IMR-90 (cell line): ENCODE results near the gene CDKAL1. TPM values are rescaled to one million over a fixed set of nuclear protein-coding genes. Genes with fewer than 3 reads are reported as not detected.

Experiments used
- ATAC-seq: fragments of 200-7000 bp; cut with Tn5 transposase; 2 replicates; pipeline ENCODE4 v1.9.1; 2020; ENCODE audit warnings: low read depth, mild to moderate bottlenecking, moderate library complexity
- BruUV-seq: library from RNA; stranded (reverse); fragments of 400-500 nt; replicated peaks from 2 replicates; lab custom pipeline; 2021; lab: Mats Ljungman, UMichigan
- CTCF ChIA-PET: fragments of 300-600 bp; formaldehyde crosslinking; extraction: SDS; loops from one replicate; lab custom pipeline; 2021; ENCODE audit warnings: antibody characterized with exemption; lab: Yijun Ruan, JAX
- POLR2A ChIA-PET: fragments of 300-600 bp; sonication (Branson Sonifier 250); formaldehyde crosslinking; loops from one replicate; lab custom pipeline; 2022; ENCODE audit warnings: antibody characterized with exemption; ENCODE audit not compliant: unreplicated experiment; lab: Charles Lee
- DNase-seq: peaks from one replicate; pipeline ENCODE4 v3.0.0; 2013
- H2AFZ ChIP-seq: replicated peaks from 2 replicates; pipeline ENCODE3; 2013; ENCODE audit warnings: low read length, mild to moderate bottlenecking; ENCODE audit not compliant: poor library complexity
- H2AK5ac ChIP-seq: 2 replicates; pipeline ENCODE4 v1.6.1; 2013; ENCODE audit warnings: low read depth, low read length, inconsistent platforms
- H2AK9ac ChIP-seq: replicated peaks from 2 replicates; pipeline ENCODE3; 2013; ENCODE audit warnings: mild to moderate bottlenecking, low read depth, low read length, moderate library complexity; ENCODE audit not compliant: poor library complexity
- H2BK120ac ChIP-seq: 2 replicates; pipeline ENCODE4 v1.6.1; 2013; ENCODE audit warnings: low read depth, low read length, inconsistent platforms
- H2BK15ac ChIP-seq: 3 replicates; pipeline ENCODE4 v1.6.1; 2013; ENCODE audit warnings: low read depth, low read length, inconsistent platforms
- H2BK20ac ChIP-seq: 2 replicates; pipeline ENCODE4 v1.6.1; 2013; ENCODE audit warnings: low read depth, mild to moderate bottlenecking, inconsistent platforms, low read length, moderate library complexity
- H2BK5ac ChIP-seq: 2 replicates; pipeline ENCODE4 v1.6.1; 2013; ENCODE audit warnings: mild to moderate bottlenecking, low read depth, low read length, inconsistent platforms; ENCODE audit not compliant: poor library complexity, severe bottlenecking
- H3K14ac ChIP-seq: replicated peaks from 2 replicates; pipeline ENCODE4 v1.6.1; 2013; ENCODE audit warnings: low read depth, low read length, inconsistent platforms
- H3K18ac ChIP-seq: 2 replicates; pipeline ENCODE4 v1.6.1; 2013; ENCODE audit warnings: low read depth, low read length, control low read depth
- H3K23ac ChIP-seq: 2 replicates; pipeline ENCODE4 v1.6.1; 2013; ENCODE audit warnings: low read depth, low read length, inconsistent platforms
- H3K27ac ChIP-seq: 2 replicates; pipeline ENCODE4 v1.5.1; 2013; ENCODE audit warnings: mild to moderate bottlenecking, control low read depth, low read length; ENCODE audit not compliant: insufficient read depth
- H3K27me3 ChIP-seq: 2 replicates; pipeline ENCODE4 v1.6.1; 2013; ENCODE audit warnings: low read length; ENCODE audit not compliant: control insufficient read depth, insufficient read depth
- H3K36me3 ChIP-seq: 2 replicates; pipeline ENCODE4 v1.6.1; 2013; ENCODE audit warnings: low read length, mixed read lengths; ENCODE audit not compliant: control insufficient read depth, insufficient read depth
- H3K4ac ChIP-seq: 2 replicates; pipeline ENCODE4 v1.6.1; 2013; ENCODE audit warnings: low read depth, low read length, inconsistent platforms
- H3K4me1 ChIP-seq: 2 replicates; pipeline ENCODE4 v1.6.1; 2013; ENCODE audit warnings: low read length, mixed read lengths; ENCODE audit not compliant: control insufficient read depth, insufficient read depth
- H3K4me2 ChIP-seq: 2 replicates; pipeline ENCODE4 v1.6.1; 2013; ENCODE audit warnings: low read depth, mild to moderate bottlenecking, control low read depth, low read length, moderate library complexity
- H3K4me3 ChIP-seq: 2 replicates; pipeline ENCODE4 v1.5.1; 2013; ENCODE audit warnings: low read depth, mild to moderate bottlenecking, control low read depth, low read length, moderate library complexity; ENCODE audit not compliant: insufficient read depth
- H3K56ac ChIP-seq: 2 replicates; pipeline ENCODE4 v1.6.1; 2013; ENCODE audit warnings: low read length, inconsistent platforms; ENCODE audit not compliant: insufficient read depth; ENCODE audit errors: extremely low read depth
- H3K79me1 ChIP-seq, 2 experiments: 2 replicates each; pipeline ENCODE4 v1.6.1; 2013; ENCODE audit warnings: low read length in 2 of 2, inconsistent platforms in 1 of 2, low read depth in 1 of 2
- H3K9ac ChIP-seq: 2 replicates; pipeline ENCODE4 v1.6.1; 2013; ENCODE audit warnings: low read depth, low read length, control low read depth
- H3K9me1 ChIP-seq: 2 replicates; pipeline ENCODE4 v1.6.1; 2013; ENCODE audit warnings: low read length, inconsistent platforms; ENCODE audit not compliant: insufficient read depth
- H3K9me3 ChIP-seq: 2 replicates; pipeline ENCODE4 v1.6.1; 2013; ENCODE audit warnings: low read length; ENCODE audit not compliant: control insufficient read depth, insufficient read depth
- H4K20me1 ChIP-seq: 2 replicates; pipeline ENCODE4 v1.6.1; 2013; ENCODE audit warnings: low read length, inconsistent platforms; ENCODE audit not compliant: insufficient read depth
- H4K5ac ChIP-seq: 2 replicates; pipeline ENCODE4 v1.6.1; 2013; ENCODE audit warnings: mild to moderate bottlenecking, low read depth, low read length, control low read depth
- H4K8ac ChIP-seq, 2 experiments: 2 replicates each; pipeline ENCODE4 v1.6.1; 2013; ENCODE audit warnings: low read depth in 2 of 2, low read length in 2 of 2, control low read depth in 1 of 2, inconsistent platforms in 1 of 2
- H4K91ac ChIP-seq: 2 replicates; pipeline ENCODE4 v1.6.1; 2013; ENCODE audit warnings: low read depth, low read length, inconsistent platforms; ENCODE audit not compliant: insufficient read depth
- BHLHE40 ChIP-seq: fragments of 150-350 bp; IDR thresholded peaks from 2 replicates; pipeline ENCODE4 v1.6.1; 2016; ENCODE audit warnings: mild to moderate bottlenecking, low read depth, low read length
- CEBPB ChIP-seq: IDR thresholded peaks from 2 replicates; pipeline ENCODE4 v1.6.1; 2012; ENCODE audit warnings: low read depth, low read length, improper control_type of control experiment
- CHD1 ChIP-seq: IDR thresholded peaks from 2 replicates; pipeline ENCODE4 v1.6.1; 2012; ENCODE audit warnings: low read depth, low read length, improper control_type of control experiment
- FOS ChIP-seq: fragments of 150-350 bp; IDR thresholded peaks from 2 replicates; pipeline ENCODE4 v1.6.1; 2016; ENCODE audit warnings: low read depth, low read length
- MAFK ChIP-seq: IDR thresholded peaks from 2 replicates; pipeline ENCODE4 v1.6.1; 2012; ENCODE audit warnings: low read depth, low read length, improper control_type of control experiment
- MAZ ChIP-seq: IDR thresholded peaks from 2 replicates; pipeline ENCODE4 v1.6.1; 2012; ENCODE audit warnings: low read depth, mild to moderate bottlenecking, low read length, improper control_type of control experiment, moderate library complexity, borderline replicate concordance
- MXI1 ChIP-seq: IDR thresholded peaks from 2 replicates; pipeline ENCODE4 v1.6.1; 2012; ENCODE audit warnings: low read depth, mild to moderate bottlenecking, low read length, moderate library complexity, borderline replicate concordance
- NFE2L2 ChIP-seq: fragments of 150-350 bp; IDR thresholded peaks from 2 replicates; pipeline ENCODE4 v1.6.1; 2016; ENCODE audit warnings: low read depth, mild to moderate bottlenecking, low read length
- POLR2A ChIP-seq: IDR thresholded peaks from 2 replicates; pipeline ENCODE4 v1.6.1; 2012; ENCODE audit warnings: mild to moderate bottlenecking, low read depth, low read length
- RAD21 ChIP-seq: IDR thresholded peaks from 2 replicates; pipeline ENCODE4 v1.6.1; 2012; ENCODE audit warnings: low read length, improper control_type of control experiment
- RCOR1 ChIP-seq: IDR thresholded peaks from 2 replicates; pipeline ENCODE4 v1.6.1; 2012; ENCODE audit warnings: mild to moderate bottlenecking, low read length, improper control_type of control experiment; ENCODE audit not compliant: insufficient replicate concordance
- RFX5 ChIP-seq: IDR thresholded peaks from 2 replicates; pipeline ENCODE4 v1.8.0; 2012; ENCODE audit warnings: low read depth, mild to moderate bottlenecking, low read length, moderate library complexity
- SMC3 ChIP-seq: fragments of 150-350 bp; IDR thresholded peaks from 2 replicates; pipeline ENCODE4 v1.6.1; 2016; ENCODE audit warnings: low read depth, mild to moderate bottlenecking, antibody characterized with exemption, low read length, moderate library complexity
- dilution Hi-C: fragments of 300-500 bp; cut with HindIII; formaldehyde crosslinking; loops from one replicate; pipeline ENCODE4 v1.14.3; 2018; ENCODE audit warnings: low sequenced_read_pairs; ENCODE audit not compliant: unreplicated experiment
- in situ Hi-C: fragments of 300-500 bp; cut with MboI; formaldehyde crosslinking; loops from 3 replicates; pipeline ENCODE4 v1.14.3; 2019; ENCODE audit warnings: low sequenced_read_pairs, inconsistent platforms, mixed read lengths
- intact Hi-C: fragments of 100-400 bp; cut with micrococcal nuclease; formaldehyde crosslinking; loops from 2 replicates; pipeline ENCODE4 v1.10.0; 2022
- polyA plus RNA-seq, 3 experiments: library from polyadenylated mRNA; depleted of rRNA; stranded (reverse); fragments of >200 nt; gene quantifications; 2 replicates each; pipeline ENCODE4 v1.2.3, GENCODE V29; 2012; ENCODE audit warnings: low replicate concordance in 1 of 3
- total RNA-seq: library from RNA; depleted of rRNA; stranded (reverse); fragments of >200 nt; gene quantifications from 2 replicates; pipeline ENCODE4 v1.2.3, GENCODE V29; 2012
- TF ChIP-seq, protein P1 (sequence below): fragments of 150-350 bp; IDR thresholded peaks from 2 replicates; pipeline ENCODE4 v1.6.1; 2017; ENCODE audit warnings: mild to moderate bottlenecking, antibody characterized with exemption, low read length, low read depth
- TF ChIP-seq, protein P2 (sequence below): fragments of 150-350 bp; IDR thresholded peaks from 2 replicates; pipeline ENCODE4 v1.6.1; 2016; ENCODE audit warnings: low read depth, mild to moderate bottlenecking, low read length, moderate library complexity, borderline replicate concordance
- TF ChIP-seq, protein P3 (sequence below): conservative IDR thresholded peaks from 2 replicates; pipeline ENCODE4 v1.5.1; 2012; ENCODE audit warnings: mild to moderate bottlenecking, low read depth, low read length, improper control_type of control experiment

The CDKAL1 gene
- total and polyA plus RNA-seq, 2 of the 4 experiments (the other 2 are of a cell fraction), result 3.7 to 13.1 TPM

- H3K56ac ChIP-seq, result no peak overlapping the region
- dilution Hi-C loops, result no loop called here
- in situ Hi-C loops, result no loop called here
- H4K8ac ChIP-seq, result no peak overlapping the region
- H3K9ac ChIP-seq, result no peak overlapping the region
- no peak overlapping the region for H2AK5ac ChIP-seq
- no peak overlapping the region for H3K27ac ChIP-seq
- H3K4me1 ChIP-seq, result no peaks in the 10 kb centered on the region
- H4K91ac ChIP-seq, result no peak overlapping the region
- no peak overlapping the region for H2AK9ac ChIP-seq
- TF ChIP-seq NFE2L2 (no peak), MXI1 (no peak), CEBPB (no peak), MAFK (no peak), BHLHE40 (no peak), MAZ (no peak), FOS (no peak), RCOR1 (no peak), RFX5 (no peak), CHD1 (no peak), RAD21 (no peak), POLR2A (no peak), SMC3 (no peak)
- TF ChIP-seq, protein P1, sequence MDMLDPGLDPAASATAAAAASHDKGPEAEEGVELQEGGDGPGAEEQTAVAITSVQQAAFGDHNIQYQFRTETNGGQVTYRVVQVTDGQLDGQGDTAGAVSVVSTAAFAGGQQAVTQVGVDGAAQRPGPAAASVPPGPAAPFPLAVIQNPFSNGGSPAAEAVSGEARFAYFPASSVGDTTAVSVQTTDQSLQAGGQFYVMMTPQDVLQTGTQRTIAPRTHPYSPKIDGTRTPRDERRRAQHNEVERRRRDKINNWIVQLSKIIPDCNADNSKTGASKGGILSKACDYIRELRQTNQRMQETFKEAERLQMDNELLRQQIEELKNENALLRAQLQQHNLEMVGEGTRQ, result no peak
- TF ChIP-seq, protein P2, sequence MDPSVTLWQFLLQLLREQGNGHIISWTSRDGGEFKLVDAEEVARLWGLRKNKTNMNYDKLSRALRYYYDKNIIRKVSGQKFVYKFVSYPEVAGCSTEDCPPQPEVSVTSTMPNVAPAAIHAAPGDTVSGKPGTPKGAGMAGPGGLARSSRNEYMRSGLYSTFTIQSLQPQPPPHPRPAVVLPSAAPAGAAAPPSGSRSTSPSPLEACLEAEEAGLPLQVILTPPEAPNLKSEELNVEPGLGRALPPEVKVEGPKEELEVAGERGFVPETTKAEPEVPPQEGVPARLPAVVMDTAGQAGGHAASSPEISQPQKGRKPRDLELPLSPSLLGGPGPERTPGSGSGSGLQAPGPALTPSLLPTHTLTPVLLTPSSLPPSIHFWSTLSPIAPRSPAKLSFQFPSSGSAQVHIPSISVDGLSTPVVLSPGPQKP, result no peak
- TF ChIP-seq, protein P3, sequence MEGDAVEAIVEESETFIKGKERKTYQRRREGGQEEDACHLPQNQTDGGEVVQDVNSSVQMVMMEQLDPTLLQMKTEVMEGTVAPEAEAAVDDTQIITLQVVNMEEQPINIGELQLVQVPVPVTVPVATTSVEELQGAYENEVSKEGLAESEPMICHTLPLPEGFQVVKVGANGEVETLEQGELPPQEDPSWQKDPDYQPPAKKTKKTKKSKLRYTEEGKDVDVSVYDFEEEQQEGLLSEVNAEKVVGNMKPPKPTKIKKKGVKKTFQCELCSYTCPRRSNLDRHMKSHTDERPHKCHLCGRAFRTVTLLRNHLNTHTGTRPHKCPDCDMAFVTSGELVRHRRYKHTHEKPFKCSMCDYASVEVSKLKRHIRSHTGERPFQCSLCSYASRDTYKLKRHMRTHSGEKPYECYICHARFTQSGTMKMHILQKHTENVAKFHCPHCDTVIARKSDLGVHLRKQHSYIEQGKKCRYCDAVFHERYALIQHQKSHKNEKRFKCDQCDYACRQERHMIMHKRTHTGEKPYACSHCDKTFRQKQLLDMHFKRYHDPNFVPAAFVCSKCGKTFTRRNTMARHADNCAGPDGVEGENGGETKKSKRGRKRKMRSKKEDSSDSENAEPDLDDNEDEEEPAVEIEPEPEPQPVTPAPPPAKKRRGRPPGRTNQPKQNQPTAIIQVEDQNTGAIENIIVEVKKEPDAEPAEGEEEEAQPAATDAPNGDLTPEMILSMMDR, result no peak
- no peak overlapping the region for H3K23ac ChIP-seq
- ChIA-PET CTCF (no interaction called here), POLR2A (no interaction called here)
- no peak overlapping the region for H2AFZ ChIP-seq
- H2BK20ac ChIP-seq, result no peak overlapping the region
- no peak overlapping the region for H3K4me2 ChIP-seq
- DNase-seq, result no peak
- no peak overlapping the region for H2BK120ac ChIP-seq
- H3K36me3 ChIP-seq, result no peaks in the 10 kb centered on the region
- no peaks in the 10 kb centered on the region for H4K20me1 ChIP-seq
- no peaks in the 10 kb centered on the region for H3K79me1 ChIP-seq
- ATAC-seq, result no peak
- no peak overlapping the region for H3K4ac ChIP-seq
- H3K18ac ChIP-seq, result no peak overlapping the region
- intact Hi-C loops, result no loop called here
- H2BK15ac ChIP-seq, result no peak overlapping the region
- no peaks in the 10 kb centered on the region for H3K9me1 ChIP-seq
- no peaks in the 10 kb centered on the region for H3K9me3 ChIP-seq
- H4K5ac ChIP-seq, result no peak overlapping the region
- no peak overlapping the region for H3K14ac ChIP-seq
- H2BK5ac ChIP-seq, result no peak overlapping the region
- H3K4me3 ChIP-seq, result no peak overlapping the region
- no TSS peak for BruUV-seq
- H3K27me3 ChIP-seq, result no peaks in the 10 kb centered on the region
Observed at GRCh38 chr6:20777801-20778200, 243.5 kb downstream of the CDKAL1 start.
